ENCODE measurements around the gene FOXP1.

The FOXP1 gene

DNA sequence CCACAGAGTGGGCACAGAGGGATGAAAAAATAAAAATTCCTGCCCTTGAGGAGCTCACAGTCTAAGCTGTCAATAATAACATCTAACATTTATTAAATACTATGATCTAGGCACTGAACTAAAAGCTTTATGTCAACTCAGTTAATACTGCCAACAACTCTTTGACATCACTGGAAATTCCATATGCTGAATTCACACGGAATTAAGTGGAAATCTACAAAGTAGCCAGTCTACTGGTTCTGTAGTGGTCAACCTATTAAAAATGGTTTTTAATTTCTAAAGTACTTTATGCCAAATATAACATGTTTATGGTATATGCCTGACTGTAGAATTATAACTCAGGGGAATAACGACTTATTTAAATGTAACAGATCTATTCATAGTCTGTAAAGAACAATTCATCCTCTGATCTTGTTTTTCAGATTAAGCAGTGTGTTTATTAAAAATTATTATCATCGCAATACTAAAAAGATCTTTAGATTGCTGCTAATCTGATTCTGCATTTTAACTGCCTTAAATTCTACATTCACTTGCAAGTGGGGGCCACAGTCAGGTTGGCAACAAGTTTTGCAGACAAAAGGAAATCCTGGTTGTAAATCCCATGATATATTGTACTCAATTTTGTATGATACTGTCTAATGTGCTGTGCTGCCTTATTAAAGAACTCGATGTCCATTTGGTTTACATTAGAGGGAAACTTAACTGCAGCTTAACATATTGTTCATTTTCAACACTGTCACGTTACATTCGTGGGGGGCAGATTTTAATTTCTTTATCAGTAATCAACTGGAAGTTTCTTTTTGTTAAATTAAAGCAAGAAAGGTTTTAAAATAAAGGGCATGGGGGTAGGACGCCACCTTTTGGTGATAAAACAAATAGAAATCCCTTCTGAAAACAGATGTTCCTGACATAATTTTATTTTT, 2.6 kb upstream of the FOXP1 start:
- peak; percentile 12 for DNase-seq

DNA sequence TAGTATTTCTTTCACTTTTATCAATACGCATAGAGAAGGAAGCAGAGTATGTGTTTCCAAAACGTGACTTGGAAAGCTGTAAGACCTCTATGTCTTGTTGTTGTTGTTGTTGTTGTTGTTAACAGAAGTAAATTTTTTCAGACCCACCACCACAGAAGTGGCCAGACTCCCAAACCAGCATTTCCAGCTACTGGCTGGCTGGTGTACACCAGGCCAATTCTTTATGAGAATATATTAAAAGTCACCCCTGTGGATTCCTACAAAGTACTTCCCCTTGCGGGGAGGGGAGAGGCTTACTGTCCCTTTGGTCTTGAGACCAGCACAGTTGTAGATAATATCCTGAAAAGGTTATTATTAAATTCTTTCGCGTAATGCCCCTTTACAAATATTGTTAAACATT, 1.6 kb upstream of the FOXP1 start:
- no peak for DNase-seq

DNA sequence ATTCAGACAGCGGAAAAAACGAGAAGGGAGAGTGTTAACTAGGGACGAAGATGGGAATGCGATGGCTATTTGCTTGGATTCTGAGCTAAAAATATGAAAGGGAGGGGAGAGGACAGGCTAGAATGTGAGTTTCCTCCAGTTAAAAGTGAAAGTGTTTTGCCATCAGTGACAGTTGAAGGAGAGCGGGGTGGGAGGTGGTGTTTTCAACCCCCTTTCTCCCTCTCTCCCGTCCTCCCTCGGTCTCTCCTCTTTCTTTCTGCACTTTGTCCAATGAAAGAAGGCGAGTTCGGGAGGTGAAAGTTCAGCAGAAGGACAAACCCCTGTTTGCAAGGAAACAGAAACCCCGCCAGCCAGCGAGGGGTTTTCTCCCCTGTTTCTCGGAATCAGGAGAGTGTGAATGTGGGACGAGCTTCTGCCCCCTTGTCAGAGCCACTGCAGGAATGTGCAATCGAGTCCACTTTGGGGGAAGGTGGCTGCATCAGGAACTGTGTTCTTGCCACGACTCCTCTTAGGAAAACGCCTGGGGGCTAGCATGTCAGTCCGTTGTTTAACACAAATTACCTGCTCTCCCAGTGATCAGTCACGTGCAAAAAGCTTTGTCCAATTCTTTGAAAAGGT, 975 bp upstream of the FOXP1 start:
- DNase-seq = peak; percentile 29

DNA sequence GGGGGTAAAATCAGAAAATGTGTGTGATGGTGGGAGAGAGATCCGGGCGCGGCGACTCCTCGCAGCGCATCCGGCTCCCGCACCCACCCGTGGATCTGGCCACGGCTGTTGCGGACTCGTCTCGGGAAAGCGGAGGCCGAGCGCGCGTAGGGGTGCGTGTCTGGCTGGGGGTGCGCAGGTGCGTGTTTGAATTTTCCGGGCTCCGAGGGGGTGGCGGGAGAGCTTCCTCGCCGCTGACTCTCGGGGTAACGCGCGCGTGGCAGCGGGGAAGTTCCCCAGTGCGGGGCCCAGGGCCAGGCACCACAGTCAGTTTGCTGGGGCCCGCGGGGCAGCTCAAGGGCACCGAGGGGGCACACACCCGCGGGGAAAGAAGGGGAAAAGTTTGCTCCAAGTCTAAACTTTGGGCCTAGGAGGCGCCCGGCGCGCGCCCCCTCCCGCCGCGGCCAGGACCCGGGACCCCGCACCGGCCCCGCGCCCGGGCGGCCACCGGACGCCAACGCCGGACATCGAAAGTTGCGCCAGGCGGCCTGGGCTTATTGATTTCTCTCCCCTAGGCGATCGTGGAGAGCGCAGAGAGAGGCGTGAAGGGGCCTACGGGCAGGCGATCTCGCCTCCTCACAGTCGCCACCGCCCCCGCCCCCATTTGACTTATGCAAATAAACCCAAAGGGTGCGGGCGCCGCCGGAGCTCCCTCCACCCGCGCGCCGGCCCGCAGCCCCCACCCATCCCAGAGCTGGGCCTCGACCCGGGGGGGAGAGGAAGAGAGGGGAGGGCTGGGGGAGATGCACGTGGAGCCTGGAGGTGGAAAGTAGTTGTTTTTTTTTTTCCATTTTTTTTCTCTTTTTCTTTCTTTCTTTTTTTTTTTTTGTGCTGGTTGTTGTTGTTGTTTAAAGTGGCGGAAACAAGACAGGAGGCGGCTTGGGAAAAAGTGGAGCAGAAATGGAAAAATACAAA, 639 bp downstream of the FOXP1 start:
- DNase-seq = peak; percentile 40

DNA sequence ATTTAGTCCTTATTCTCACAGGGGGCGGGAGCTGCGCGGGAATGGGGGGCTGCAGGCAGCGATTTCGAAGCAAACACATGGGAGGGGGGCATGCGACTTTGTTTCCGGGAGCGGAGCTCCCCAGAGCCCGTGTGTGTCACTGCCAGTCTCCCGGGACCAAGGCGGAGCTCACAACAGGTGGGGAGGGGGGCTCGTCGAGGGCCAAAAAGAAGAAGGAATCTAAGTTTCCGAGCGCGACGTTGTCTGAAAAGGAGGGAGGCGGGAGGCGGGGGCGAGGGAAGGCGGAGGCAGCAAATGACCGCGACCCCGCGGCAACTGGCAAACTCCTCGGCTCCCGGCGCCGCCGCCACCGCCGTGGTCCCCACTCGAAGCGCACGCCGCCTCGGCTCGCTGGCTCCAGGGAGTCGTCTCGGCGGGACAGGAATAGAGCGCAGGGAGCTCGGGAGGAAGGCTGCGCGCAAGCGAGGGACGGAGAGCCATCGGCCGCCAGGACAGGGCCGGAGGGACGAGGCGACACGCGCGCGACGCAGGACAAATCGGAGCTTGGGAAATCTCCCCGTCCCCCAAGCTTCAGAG, 1.4 kb downstream of the FOXP1 start:
- no peak for DNase-seq

DNA sequence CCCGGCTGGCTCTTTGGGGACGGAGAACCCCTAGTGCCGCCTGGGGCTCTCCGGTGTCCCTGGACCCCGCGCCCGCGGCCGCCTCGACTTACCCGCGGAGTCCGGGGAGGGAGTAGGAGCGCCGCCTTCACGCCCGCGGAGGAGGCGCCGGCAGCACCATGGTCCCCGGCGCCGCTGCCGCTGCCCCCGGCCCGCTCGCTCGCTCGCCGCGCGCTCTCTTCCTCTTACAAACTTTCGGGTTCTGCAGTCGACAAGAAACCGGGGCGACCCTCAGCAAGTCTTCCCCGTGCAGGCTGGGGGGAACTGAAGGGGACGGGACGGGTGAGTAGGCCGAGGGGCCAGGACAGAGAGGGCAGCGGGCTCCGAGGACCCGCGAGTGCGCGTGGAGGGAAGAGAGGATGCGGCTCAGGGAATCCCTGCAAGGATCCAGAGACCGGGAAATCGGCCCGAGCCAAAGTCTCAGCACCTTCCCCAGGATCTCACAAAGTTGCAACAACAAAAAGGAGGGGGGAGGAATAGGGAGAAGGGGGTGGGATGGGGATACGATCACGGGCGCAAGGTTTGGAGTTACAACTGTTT, 2.0 kb downstream of the FOXP1 start:
- DNase-seq = no peak

- no peak for DNase-seq
Measured at GRCh38 chr3:71580636-71581456, 2.7 kb downstream of the FOXP1 start.

GRCh38 chr3:71579935-71580406, 3.6 kb downstream of the FOXP1 start:
- no peak for DNase-seq

DNA sequence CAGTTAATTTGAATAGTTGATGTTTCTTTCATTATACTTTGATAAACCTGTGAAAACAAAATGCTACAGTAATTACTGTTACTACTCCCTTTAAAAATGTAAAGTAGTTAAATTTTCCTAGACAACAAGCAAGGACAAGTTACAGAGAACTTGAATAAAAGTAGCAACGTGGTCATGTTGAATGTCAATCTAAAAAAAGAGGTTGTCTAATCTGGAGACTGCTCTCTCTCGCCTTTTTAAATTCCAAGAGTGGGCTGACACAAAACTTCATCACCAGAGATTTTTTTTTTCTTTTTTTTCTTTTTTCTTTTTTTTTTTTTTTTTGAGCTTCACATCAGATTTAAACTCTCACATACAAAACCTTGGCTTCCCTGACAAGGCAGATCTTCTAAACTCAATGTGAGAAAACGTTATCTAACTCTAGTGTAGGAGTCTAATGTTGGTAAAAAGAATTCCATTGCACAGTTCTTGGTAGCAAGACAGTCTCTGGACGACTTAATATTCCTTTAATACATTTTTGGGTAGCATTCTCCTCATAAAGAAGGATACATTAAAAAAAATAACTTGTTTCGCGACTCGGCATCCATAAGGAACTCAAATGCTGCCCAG, 4.1 kb downstream of the FOXP1 start:
- no peak for DNase-seq

DNA sequence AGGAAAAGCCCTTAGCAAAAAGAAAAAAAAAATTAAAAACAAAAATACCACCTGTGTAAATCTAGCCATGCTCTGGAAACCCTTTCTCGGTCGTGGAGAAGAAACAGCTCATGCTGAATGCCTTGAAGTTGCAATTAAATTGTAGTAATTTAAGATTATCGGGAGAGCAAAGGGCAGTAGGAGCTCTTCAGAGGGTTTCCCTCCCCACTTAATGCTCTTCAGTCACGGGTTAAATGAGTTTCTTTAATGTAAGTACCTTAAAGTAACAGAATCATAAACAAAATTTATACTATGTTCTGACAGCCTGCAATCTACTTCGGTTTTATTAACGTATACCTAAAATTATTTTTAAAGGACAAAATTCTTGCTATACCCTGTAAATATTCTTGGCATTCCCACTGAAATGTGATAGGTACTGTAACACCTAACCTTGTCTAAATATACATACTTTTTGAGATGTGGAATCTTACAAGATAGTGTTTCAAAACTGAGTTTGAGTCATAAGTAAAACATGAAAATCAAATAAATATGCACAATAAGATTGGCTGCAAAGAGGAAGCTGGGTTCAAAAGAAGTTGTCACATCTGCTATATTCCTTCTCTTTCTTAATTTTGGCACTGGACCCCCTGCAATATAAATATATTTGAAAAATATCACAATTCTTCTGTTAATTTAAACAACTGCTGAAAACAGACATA, 5.3 kb downstream of the FOXP1 start:
- no peak for DNase-seq

GRCh38 chr3:71577011-71577410, 6.5 kb downstream of the FOXP1 start:
- DNase-seq = no peak

- DNase-seq = no peak
Measured at GRCh38 chr3:71575433-71575832, 8.1 kb downstream of the FOXP1 start.

DNA sequence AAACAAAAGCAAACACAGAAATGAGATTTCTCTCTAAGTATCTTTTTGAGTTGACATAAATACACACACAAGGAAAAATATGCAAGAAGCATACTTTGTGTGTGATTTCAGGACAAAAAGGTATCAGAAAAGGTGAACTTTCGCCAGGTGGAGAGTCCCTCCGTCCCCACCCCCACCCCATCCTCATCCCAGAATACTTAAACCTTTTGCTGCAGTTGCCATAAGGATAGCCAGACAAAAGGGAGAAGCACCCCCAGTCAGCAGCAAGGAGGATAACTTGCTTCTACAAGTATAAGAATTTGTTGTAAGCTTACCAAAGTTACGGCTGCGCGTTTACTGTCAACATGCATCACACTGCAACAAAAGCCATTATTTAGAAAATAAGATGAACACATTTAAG, 10.3 kb downstream of the FOXP1 start:
- no peak for DNase-seq

- no peak for DNase-seq
Measured at GRCh38 chr3:71570546-71570945, 13.0 kb downstream of the FOXP1 start.

DNA sequence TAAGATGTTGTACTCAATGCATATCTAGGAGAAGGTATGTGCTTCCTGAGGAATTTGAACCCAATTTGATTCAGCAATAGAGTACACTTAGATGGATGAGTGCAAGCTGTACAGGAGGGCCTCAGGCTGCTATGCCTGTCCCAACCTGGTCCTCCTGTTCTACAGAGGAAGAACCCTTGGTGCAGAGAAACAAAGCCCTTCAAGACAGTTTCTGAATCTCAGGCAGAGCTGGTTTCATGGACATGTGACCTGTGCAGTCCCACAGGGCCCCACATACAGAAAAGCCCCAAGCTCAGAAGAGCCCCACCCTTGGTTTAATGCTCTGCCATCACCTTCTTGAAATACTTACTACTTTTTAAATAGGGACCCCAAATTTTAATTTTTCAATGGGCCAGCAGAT, 15.3 kb downstream of the FOXP1 start:
- no peak for DNase-seq

DNA sequence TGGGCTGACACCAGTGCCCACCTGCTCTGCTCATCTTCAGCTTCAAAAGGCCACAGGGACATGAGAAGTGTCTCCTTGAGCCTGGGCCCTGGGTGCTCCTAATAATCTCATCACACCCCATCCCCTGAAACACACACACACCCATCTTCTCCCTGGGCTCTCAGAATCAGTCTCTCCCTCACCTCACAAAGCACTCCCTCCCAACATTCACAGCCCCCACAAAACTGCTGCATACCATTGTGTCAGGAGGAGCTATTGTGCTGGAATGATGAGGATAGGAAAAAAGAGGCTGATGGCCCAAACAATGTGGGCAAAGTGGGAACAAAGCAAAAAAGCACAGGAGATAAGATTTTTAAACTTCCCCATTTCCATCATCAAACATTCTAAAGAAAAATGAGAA, 16.8 kb downstream of the FOXP1 start:
- DNase-seq = no peak

- DNase-seq = no peak
Measured at GRCh38 chr3:71565976-71566375, 17.6 kb downstream of the FOXP1 start.

DNA sequence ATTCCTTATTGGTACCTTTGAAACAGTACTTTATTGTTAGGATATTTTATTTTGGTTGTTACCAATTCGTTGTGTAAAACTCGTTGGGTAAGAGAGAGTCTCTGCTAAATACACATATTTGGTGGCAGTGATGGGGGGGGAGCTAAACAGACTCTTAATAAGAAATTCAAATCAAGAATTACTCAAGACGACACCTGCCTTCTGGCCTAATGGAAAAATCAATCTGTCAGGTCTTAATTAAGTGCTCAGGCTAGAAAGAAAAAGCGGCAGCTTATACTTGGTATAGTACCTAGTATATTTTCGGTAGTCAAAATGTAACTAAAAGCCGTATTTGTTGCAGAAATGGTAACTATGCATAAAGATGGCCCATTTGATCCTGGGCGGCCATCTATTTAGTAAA, 18.2 kb downstream of the FOXP1 start:
- no peak for DNase-seq

DNA sequence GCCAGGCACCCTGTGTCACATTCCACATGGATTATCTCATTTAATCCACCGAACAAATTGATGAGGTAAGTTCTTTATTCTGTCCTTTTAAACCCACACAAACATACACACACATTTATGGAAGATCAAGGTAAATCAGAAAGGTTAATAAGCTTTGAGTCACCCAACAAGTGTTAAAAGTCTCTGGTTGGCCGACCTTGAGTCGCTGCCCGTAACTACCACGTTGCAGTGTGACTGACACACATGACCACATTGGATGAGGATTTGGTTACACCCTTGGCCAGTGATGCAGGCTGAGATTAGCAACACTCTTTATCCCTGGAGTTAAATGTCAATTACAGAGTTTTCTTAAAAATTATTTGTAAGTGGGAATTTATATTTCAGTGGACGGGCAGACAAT, 19.2 kb downstream of the FOXP1 start:
- DNase-seq = no peak

DNA sequence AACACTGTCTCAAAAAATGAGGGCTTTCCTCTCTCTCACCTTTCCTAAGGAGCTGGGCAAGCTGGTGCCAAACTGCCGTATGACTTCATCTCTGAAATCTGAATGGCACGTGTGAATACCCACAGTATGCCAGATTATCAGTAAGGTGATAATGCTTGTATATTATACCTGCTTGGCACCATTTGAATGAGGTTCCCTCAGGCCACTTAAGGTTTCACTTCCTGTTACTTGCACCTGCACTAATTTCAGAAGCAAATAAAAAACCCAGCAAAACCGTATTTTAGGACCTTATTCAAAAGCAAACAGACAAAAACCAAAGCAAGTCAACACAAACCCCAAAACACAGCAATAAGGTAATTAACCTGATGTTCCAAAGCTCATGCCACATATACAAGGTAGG, 19.7 kb downstream of the FOXP1 start:
- no peak for DNase-seq

Data from NCI-H1092 treated with DMSO at 0.1 percent for 48 hours (cell line).